Breast epithelium (tissue), 4 donors: Measurements from ENCODE around the gene TGFA. TPM values are rescaled to one million over a fixed set of nuclear protein-coding genes. Genes with fewer than 3 reads are reported as not detected.

Experiments
- DNase-seq, 2 donors: peaks; one replicate each; pipeline ENCODE4 v3.0.0-alpha.2; 2019; ENCODE audit warnings: low spot score in 2 of 2
- H3K27ac ChIP-seq, 2 donors: fragments of 200-600 bp; sonication (generic) in 1 of 2; one replicate each; pipeline ENCODE4 v1.5.1; 2016 to 2019; ENCODE audit warnings: mild to moderate bottlenecking in 1 of 2
- H3K27me3 ChIP-seq, 2 donors: fragments of 200-600 bp; sonication (generic) in 1 of 2; one replicate each; pipeline versions ENCODE4 v1.5.1 to v1.6.0; 2017 to 2019; ENCODE audit warnings: control low read depth in 1 of 2, mild to moderate bottlenecking in 1 of 2
- H3K36me3 ChIP-seq: fragments of 200-600 bp; one replicate; pipeline ENCODE4 v1.5.1; 2019
- H3K4me1 ChIP-seq, 2 donors: fragments of 200-600 bp; sonication (generic); one replicate each; pipeline ENCODE4 v1.5.1; 2016 to 2019; ENCODE audit warnings: control low read depth in 1 of 2
- H3K4me3 ChIP-seq, 3 donors: fragments of 200-600 bp; sonication (generic); 1 replicate in 2 of 3; 2 replicates in 1 of 3; pipeline ENCODE4 v1.5.1; 2016 to 2019; ENCODE audit warnings: mild to moderate bottlenecking in 3 of 3, moderate library complexity in 2 of 3
- H3K9me3 ChIP-seq, 2 donors: fragments of 200-600 bp; sonication (generic) in 1 of 2; one replicate each; pipeline ENCODE4 v1.5.1; 2016 to 2019; ENCODE audit warnings: control low read depth in 1 of 2
- CTCF ChIP-seq, 3 donors: fragments of 450-650 bp; IDR thresholded peaks; one replicate each; pipeline ENCODE4 v1.5.1; 2016 to 2017; ENCODE audit warnings: antibody characterized with exemption in 3 of 3, mild to moderate bottlenecking in 3 of 3, moderate library complexity in 3 of 3
- POLR2A ChIP-seq: fragments of 450-650 bp; IDR thresholded peaks from one replicate; pipeline ENCODE4 v1.6.1; 2016; ENCODE audit warnings: antibody characterized with exemption, mild to moderate bottlenecking, moderate library complexity
- POLR2AphosphoS5 ChIP-seq, 3 donors: sonication (generic); formaldehyde crosslinking; IDR thresholded peaks; one replicate each; pipeline ENCODE4 v1.6.1; 2017; ENCODE audit warnings: antibody characterized with exemption in 3 of 3
- intact Hi-C: fragments of 100-400 bp; cut with DNase I; formaldehyde crosslinking; loops from one replicate; pipeline ENCODE4 v1.15.1; 2023; ENCODE audit warnings: low total_unique reads
- total RNA-seq, 3 donors: library from RNA; depleted of rRNA; stranded (reverse); fragments of >200 nt; gene quantifications; one replicate each; pipeline ENCODE4 v1.1.0, GENCODE V29; 2016

The TGFA gene
- total RNA-seq, 3 donors from 2014 or later, result 1.1 to 16.1 (median 4.9) TPM

GRCh38 chr2:70554338-70554892, 789 bp upstream of the TGFA start:
- intact Hi-C loops, result no loop called here
- DNase-seq, result no peak
- Histone ChIP-seq H3K36me3 (no peaks in the 10 kb centered on the region), H3K4me3 (peak overlapping the region; percentile 70 to 80 (median 74)), H3K4me1 (no peaks in the 10 kb centered on the region), H3K27me3 (peaks cover 0 to 5% of the 10 kb centered on the region in 2 donors), H3K9me3 (no peaks in the 10 kb centered on the region), H3K27ac (peak overlapping the region; percentile 93 to 94)
- TF ChIP-seq POLR2AphosphoS5 (IDR thresholded peaks at IDR 0.05), result no peak
- peak in 1 of 3 donors; percentile 14 for TF ChIP-seq CTCF (IDR thresholded peaks at IDR 0.05)

- no peak for TF ChIP-seq CTCF (IDR thresholded peaks at IDR 0.05)
- no peak for TF ChIP-seq POLR2AphosphoS5 (IDR thresholded peaks at IDR 0.05)
- no peak for TF ChIP-seq POLR2A
- H3K4me1 ChIP-seq, result no peaks in the 10 kb centered on the region
- H3K27ac ChIP-seq, result peak overlapping the region; percentile 93 to 94
- H3K9me3 ChIP-seq, result no peaks in the 10 kb centered on the region
- peak in 1 of 2 donors; percentile 47 for DNase-seq
- H3K27me3 ChIP-seq, result peaks cover 0 to 3% of the 10 kb centered on the region in 2 donors
- H3K4me3 ChIP-seq, result peak overlapping the region; percentile 70 to 80 (median 74)
- H3K36me3 ChIP-seq, result no peaks in the 10 kb centered on the region
- intact Hi-C loops, result no loop called here
Observed at GRCh38 chr2:70553334-70553583, 367 bp downstream of the TGFA start.

- H3K4me3 ChIP-seq, result peak overlapping the region; percentile 70 to 80 (median 74)
- H3K4me1 ChIP-seq, result no peaks in the 10 kb centered on the region
- TF ChIP-seq POLR2AphosphoS5 (IDR thresholded peaks at IDR 0.05) (no peak), POLR2A (no peak), CTCF (IDR thresholded peaks at IDR 0.05) (no peak)
- no peaks in the 10 kb centered on the region for H3K27me3 ChIP-seq
- no peaks in the 10 kb centered on the region for H3K36me3 ChIP-seq
- peak overlapping the region; percentile 93 to 94 for H3K27ac ChIP-seq
- no peak for DNase-seq
- intact Hi-C loops, result no loop called here
- no peaks in the 10 kb centered on the region for H3K9me3 ChIP-seq
Observed at GRCh38 chr2:70552501-70553333, 909 bp downstream of the TGFA start.

GRCh38 chr2:70551167-70551566, 2.5 kb downstream of the TGFA start:
- Histone ChIP-seq H3K4me3 (no peak overlapping the region), H3K9me3 (no peaks in the 10 kb centered on the region), H3K36me3 (no peaks in the 10 kb centered on the region), H3K27ac (no peak overlapping the region), H3K4me1 (no peaks in the 10 kb centered on the region), H3K27me3 (no peaks in the 10 kb centered on the region)
- TF ChIP-seq CTCF (IDR thresholded peaks at IDR 0.05) (no peak), POLR2AphosphoS5 (IDR thresholded peaks at IDR 0.05) (no peak), POLR2A (no peak)
- DNase-seq, result no peak
- intact Hi-C loops, result no loop called here

GRCh38 chr2:70549962-70550361, 3.7 kb downstream of the TGFA start:
- intact Hi-C loops, result no loop called here
- Histone ChIP-seq H3K27ac (no peak overlapping the region), H3K36me3 (no peaks in the 10 kb centered on the region), H3K4me3 (no peak overlapping the region), H3K4me1 (no peaks in the 10 kb centered on the region), H3K27me3 (no peaks in the 10 kb centered on the region), H3K9me3 (no peaks in the 10 kb centered on the region)
- DNase-seq, result no peak
- TF ChIP-seq POLR2A (no peak), CTCF (IDR thresholded peaks at IDR 0.05) (no peak), POLR2AphosphoS5 (IDR thresholded peaks at IDR 0.05) (no peak)
